NCI-H1105 (cell line): Measurements from ENCODE around the gene ACOX3.

Experiments
- DNase-seq: peaks from one replicate; lab custom pipeline; 2025; lab: John Stamatoyannopoulos, UW

Gene ACOX3

GRCh38 chr4:8321220-8321619 is 119.3 kb downstream of the ACOX3 start:
- DNase-seq = no peak

GRCh38 chr4:8320386-8320750 is 120.2 kb downstream of the ACOX3 start:
- no peak for DNase-seq

GRCh38 chr4:8319731-8320385 is 120.7 kb downstream of the ACOX3 start:
- DNase-seq = no peak

GRCh38 chr4:8319061-8319460 is 121.5 kb downstream of the ACOX3 start:
- no peak for DNase-seq

- DNase-seq = no peak
Observed at GRCh38 chr4:8318509-8318908, 122.0 kb downstream of the ACOX3 start.

GRCh38 chr4:8317474-8317873 is 123.0 kb downstream of the ACOX3 start:
- no peak for DNase-seq

GRCh38 chr4:8316911-8317351 is 123.6 kb downstream of the ACOX3 start:
- no peak for DNase-seq
